Osteoblast (primary cell): Measurements from ENCODE around the gene ITCH. TPM values are rescaled to one million over a fixed set of nuclear protein-coding genes. Genes with fewer than 3 reads are reported as not detected.
"Not testable (repeated sequence)": the region's sequence is repeated elsewhere in the genome, so short reads cannot be mapped to it uniquely, and the experiment has no call there.

Experiments
- DNase-seq: peaks from one replicate; pipeline ENCODE4 v3.0.0; 2011; ENCODE audit warnings: low spot score, mixed read lengths; ENCODE audit not compliant: insufficient read length; ENCODE audit errors: missing footprints
- H2AFZ ChIP-seq: 2 replicates; pipeline ENCODE4 v1.6.0; 2011; ENCODE audit warnings: mild to moderate bottlenecking, low read length
- H3K27ac ChIP-seq: 2 replicates; pipeline ENCODE4 v1.5.1; 2011; ENCODE audit warnings: mild to moderate bottlenecking, low read depth, low read length, moderate library complexity
- H3K27me3 ChIP-seq: 2 replicates; pipeline ENCODE4 v1.6.0; 2012; ENCODE audit warnings: mild to moderate bottlenecking, control low read depth, inconsistent platforms, low read length, moderate library complexity; ENCODE audit not compliant: insufficient read depth
- H3K36me3 ChIP-seq: 2 replicates; pipeline ENCODE4 v1.5.1; 2011; ENCODE audit warnings: mild to moderate bottlenecking, low read length, control low read depth, moderate library complexity; ENCODE audit not compliant: insufficient read depth
- H3K4me1 ChIP-seq: 2 replicates; pipeline ENCODE4 v1.5.1; 2011; ENCODE audit warnings: mild to moderate bottlenecking, low read length, control low read depth, moderate library complexity; ENCODE audit not compliant: insufficient read depth
- H3K4me2 ChIP-seq: 2 replicates; pipeline ENCODE4 v1.6.0; 2011; ENCODE audit warnings: mild to moderate bottlenecking, low read length; ENCODE audit not compliant: insufficient read depth
- H3K4me3 ChIP-seq: fragments of 200-600 bp; sonication (generic); 3 replicates; pipeline ENCODE4 v1.5.1; 2012; ENCODE audit warnings: mild to moderate bottlenecking, low read length, inconsistent platforms; ENCODE audit not compliant: insufficient read depth
- H3K79me2 ChIP-seq: 2 replicates; pipeline ENCODE4 v1.6.0; 2012; ENCODE audit warnings: mild to moderate bottlenecking, low read length, control low read depth, inconsistent platforms; ENCODE audit not compliant: insufficient read depth
- H3K9me3 ChIP-seq: 2 replicates; pipeline ENCODE4 v1.5.1; 2011; ENCODE audit warnings: low read depth, low read length, control low read depth
- H4K20me1 ChIP-seq: 2 replicates; pipeline ENCODE4 v1.6.0; 2012; ENCODE audit warnings: mild to moderate bottlenecking, low read length, control low read depth; ENCODE audit not compliant: insufficient read depth
- total RNA-seq: library from RNA; depleted of rRNA; stranded (reverse); fragments of >200 nt; gene quantifications from 2 replicates; pipeline ENCODE4 v1.2.3, GENCODE V29; 2012
- TF ChIP-seq, protein P1 (sequence below): IDR thresholded peaks from 2 replicates; pipeline ENCODE4 v1.5.1; 2011; ENCODE audit warnings: mild to moderate bottlenecking, low read depth, low read length, moderate library complexity; ENCODE audit errors: extremely low read depth

ITCH gene
- total RNA-seq, 1 donor: 79.3 TPM

DNA sequence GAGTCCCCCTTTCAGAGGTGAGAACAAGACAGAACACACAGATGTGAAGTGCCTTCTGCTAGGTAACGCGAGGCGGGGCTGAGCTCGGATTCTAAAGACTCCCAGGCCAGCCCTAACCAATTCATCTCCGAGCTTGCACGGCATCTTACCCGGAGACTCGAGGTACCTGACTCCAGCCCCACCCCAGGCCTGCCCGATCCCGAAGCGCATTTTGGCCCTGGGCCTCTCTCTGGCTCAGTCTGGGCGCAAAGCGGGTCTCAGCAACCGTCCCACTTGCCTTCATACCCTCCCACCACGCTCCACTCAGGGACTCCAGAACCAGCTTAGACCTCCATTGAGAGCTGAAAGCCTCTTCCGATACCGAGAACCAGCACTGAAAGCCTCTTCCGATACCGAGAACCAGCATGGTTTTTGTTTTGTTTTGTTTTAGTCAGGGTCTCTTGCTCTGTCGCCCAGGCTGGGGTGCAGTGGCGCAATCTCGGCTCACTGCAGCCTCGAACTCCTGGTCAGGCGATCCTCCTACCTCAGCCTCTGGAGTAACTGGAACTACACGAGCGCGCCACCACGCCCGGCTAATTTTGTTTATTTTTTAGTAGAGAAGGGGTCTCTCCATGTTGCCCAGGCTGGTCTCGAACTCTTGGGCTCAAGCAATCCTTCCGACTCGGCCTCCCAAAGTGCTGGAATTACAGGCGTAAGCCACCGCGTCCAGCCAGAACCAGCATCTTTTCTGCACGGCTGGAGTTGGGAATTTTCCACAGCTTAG is 152.6 kb downstream of the ITCH start:
- H4K20me1 ChIP-seq: peaks cover 8% of the 10 kb centered on the region

DNA sequence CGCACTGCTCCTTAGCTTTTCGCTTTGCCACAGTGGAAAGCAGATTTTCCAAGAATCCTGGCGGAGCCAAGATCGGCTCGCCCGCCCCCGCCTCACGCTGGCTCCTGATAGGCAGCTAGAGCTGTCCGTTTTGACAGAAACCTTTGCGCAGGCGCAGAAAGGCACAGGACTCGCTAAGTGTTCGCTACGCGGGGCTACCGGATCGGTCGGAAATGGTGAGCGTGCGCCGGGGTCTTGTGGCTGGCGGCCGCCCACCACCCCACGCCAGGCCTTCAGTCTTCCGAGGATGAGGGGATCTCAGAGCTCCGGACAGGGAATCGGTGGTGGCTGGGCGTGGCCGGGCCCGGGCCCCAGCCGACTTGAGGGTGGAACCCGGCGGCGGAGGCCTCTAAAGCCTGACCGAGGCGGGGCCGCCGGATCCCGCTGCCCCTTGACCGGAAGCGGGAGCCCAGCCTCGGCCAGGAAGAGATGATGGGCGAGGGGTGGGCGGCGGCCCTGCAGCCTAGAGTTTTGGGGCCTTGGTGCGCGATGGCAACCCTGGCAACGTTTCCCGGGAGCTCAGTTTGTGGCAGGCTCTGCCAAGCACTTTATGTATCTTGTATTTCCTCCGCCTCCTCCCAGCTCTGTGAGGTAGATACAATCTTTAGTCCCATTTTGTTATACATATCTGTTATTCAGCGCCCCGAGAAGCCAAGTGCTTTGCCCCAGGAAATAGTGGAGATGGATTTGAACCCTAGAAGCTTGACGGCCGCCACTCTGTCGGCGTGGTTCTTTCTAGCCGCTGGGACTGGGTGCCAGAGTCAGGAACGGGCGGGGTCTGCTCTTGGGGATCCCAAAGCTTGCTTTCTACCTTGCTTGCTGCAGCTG is 153.4 kb downstream of the ITCH start, which contains the start of gene DYNLRB1:
DYNLRB1 (plus strand) TSS at position 176 of the 867 bp plus-strand sequence; CDS start at position 213, 37 bp downstream.
- peaks cover 16% of the 10 kb centered on the region for H3K4me1 ChIP-seq
- H2AFZ ChIP-seq: peak within 1 kb of the TSS; percentile 78
- TF ChIP-seq, protein P1, sequence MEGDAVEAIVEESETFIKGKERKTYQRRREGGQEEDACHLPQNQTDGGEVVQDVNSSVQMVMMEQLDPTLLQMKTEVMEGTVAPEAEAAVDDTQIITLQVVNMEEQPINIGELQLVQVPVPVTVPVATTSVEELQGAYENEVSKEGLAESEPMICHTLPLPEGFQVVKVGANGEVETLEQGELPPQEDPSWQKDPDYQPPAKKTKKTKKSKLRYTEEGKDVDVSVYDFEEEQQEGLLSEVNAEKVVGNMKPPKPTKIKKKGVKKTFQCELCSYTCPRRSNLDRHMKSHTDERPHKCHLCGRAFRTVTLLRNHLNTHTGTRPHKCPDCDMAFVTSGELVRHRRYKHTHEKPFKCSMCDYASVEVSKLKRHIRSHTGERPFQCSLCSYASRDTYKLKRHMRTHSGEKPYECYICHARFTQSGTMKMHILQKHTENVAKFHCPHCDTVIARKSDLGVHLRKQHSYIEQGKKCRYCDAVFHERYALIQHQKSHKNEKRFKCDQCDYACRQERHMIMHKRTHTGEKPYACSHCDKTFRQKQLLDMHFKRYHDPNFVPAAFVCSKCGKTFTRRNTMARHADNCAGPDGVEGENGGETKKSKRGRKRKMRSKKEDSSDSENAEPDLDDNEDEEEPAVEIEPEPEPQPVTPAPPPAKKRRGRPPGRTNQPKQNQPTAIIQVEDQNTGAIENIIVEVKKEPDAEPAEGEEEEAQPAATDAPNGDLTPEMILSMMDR: no peak
- H3K4me3 ChIP-seq: peak within 1 kb of the TSS; percentile 98
- H4K20me1 ChIP-seq: peaks cover 10% of the 10 kb centered on the region
- H3K4me2 ChIP-seq: peak within 1 kb of the TSS; percentile 96
- H3K27ac ChIP-seq: peak within 1 kb of the TSS; percentile 89
- peaks cover 53% of the 10 kb centered on the region for H3K79me2 ChIP-seq
- H3K9me3 ChIP-seq: no peaks in the 10 kb centered on the region
- DNase-seq: peak; percentile 95
- peaks cover 24% of the 10 kb centered on the region for H3K36me3 ChIP-seq
- H3K27me3 ChIP-seq: no peaks in the 10 kb centered on the region

More for the DNA sequence above, 152.6 kb downstream of the ITCH start:
- Histone ChIP-seq H3K27me3 (no peaks in the 10 kb centered on the region), H2AFZ (peak overlapping the region; percentile 56), H3K27ac (peak overlapping the region; percentile 89), H3K4me3 (peak overlapping the region; percentile 98), H3K4me1 (peaks cover 16% of the 10 kb centered on the region), H3K4me2 (peak overlapping the region; percentile 96), H3K36me3 (peaks cover 25% of the 10 kb centered on the region), H3K79me2 (peaks cover 44% of the 10 kb centered on the region), H3K9me3 (no peaks in the 10 kb centered on the region)
- TF ChIP-seq, protein P1: no peak
- no peak for DNase-seq

DNA sequence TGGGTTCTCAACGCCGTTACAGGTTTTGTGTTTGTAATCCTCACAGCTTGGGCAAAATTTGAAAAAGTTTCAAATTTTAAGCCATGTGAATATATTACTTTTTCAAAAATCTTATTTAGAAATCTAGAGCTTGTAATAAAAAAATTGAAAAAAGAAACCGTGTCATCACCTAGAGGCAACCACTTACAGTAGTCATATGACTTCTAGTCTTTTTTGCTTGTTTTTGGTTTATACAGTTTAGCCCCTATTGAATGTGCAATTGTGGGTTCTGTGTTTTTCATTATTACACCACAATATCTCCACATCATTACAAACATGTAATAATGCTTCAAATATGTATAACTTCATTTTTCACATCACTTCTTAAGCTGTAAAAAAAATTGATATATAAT is 154.0 kb downstream of the ITCH start:
- Histone ChIP-seq H3K4me1 (peaks cover 17% of the 10 kb centered on the region), H3K79me2 (peaks cover 59% of the 10 kb centered on the region), H3K4me3 (peak overlapping the region; percentile 98), H3K27me3 (no peaks in the 10 kb centered on the region), H2AFZ (peak overlapping the region; percentile 78), H3K27ac (peak overlapping the region; percentile 89), H4K20me1 (peaks cover 16% of the 10 kb centered on the region), H3K9me3 (no peaks in the 10 kb centered on the region), H3K4me2 (peak overlapping the region; percentile 96), H3K36me3 (peaks cover 19% of the 10 kb centered on the region)
- DNase-seq: no peak
- TF ChIP-seq, protein P1: no peak

DNA sequence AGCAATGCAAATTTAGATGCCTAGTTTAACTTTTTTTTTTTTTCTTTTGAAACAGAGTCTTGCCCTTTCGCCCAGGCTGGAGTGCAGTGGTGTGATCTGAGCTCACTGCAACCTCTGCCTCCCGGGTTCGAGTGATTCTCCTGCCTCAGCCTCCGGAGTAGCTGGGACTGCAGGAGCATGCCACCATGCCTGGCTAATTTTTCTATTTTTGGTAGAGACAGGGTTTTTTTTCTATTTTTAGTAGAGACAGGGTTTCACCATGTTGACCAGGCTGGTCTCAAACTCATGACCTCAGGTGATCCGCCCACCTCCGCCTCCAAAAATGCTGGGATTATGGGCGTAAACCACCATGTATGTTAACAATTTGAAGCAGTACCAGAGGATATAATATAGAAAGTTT is 155.8 kb downstream of the ITCH start:
- H3K4me1 ChIP-seq: peaks cover 34% of the 10 kb centered on the region
- DNase-seq, H3K27me3 ChIP-seq, H3K27ac ChIP-seq, H2AFZ ChIP-seq, H3K4me3 ChIP-seq, H3K9me3 ChIP-seq, H3K4me2 ChIP-seq: not testable (repeated sequence)
- peaks cover 34% of the 10 kb centered on the region for H4K20me1 ChIP-seq
- peaks cover 69% of the 10 kb centered on the region for H3K79me2 ChIP-seq
- H3K36me3 ChIP-seq: peaks cover 15% of the 10 kb centered on the region

DNA sequence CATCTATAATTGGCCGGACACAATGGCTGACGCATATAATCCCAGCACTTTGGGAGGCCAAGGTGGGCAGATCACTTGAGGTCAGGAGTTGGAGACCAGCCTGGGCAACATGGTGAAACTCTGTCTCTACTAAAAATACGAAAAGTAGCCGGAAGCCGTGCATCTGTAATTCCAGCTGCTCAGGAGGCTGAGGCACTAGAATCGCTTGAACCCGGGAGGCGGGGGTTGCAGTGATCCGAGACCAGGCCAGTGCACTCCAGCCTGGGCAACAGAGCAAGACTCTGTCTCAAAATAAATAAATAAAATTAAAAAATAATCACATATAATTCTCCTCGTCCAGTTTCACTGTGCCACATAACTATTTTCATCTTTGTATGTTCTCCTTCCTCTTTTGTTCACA is 156.8 kb downstream of the ITCH start:
- H2AFZ ChIP-seq, H3K4me2 ChIP-seq, H3K27ac ChIP-seq, H3K27me3 ChIP-seq, H3K4me3 ChIP-seq, H3K9me3 ChIP-seq, DNase-seq: not testable (repeated sequence)
- H3K79me2 ChIP-seq: peaks cover 76% of the 10 kb centered on the region
- H3K36me3 ChIP-seq: peaks cover 15% of the 10 kb centered on the region
- peaks cover 40% of the 10 kb centered on the region for H3K4me1 ChIP-seq
- H4K20me1 ChIP-seq: peaks cover 42% of the 10 kb centered on the region
